ENCODE data around the gene ONECUT2.
"Not testable (repeated sequence)": the region's sequence is repeated elsewhere in the genome, so short reads cannot be mapped to it uniquely, and the experiment has no call there.

GRCh38 chr18:57394749-57395148, 40.4 kb upstream of the ONECUT2 start:
- not testable (repeated sequence) for TF ChIP-seq CTCF (conservative IDR thresholded peaks at IDR 0.05; ENCODE audit: low read depth in 2 of 2); EZH2phosphoT487 (IDR thresholded peaks at IDR 0.05; ENCODE audit: unreplicated experiment); JUNB (IDR thresholded peaks at IDR 0.05; ENCODE audit: unreplicated experiment); ZNF331 (CRISPR knock-in tag; IDR thresholded peaks at IDR 0.05; ENCODE audit: low read depth); EZH2 (IDR thresholded peaks at IDR 0.05; ENCODE audit: low read depth, unreplicated experiment); POLR2AphosphoS5 (IDR thresholded peaks at IDR 0.05; ENCODE audit: low read depth); REST (IDR thresholded peaks at IDR 0.05; ENCODE audit: unreplicated experiment); ZNF462 (CRISPR knock-in tag; IDR thresholded peaks at IDR 0.05); CREB1 (CRISPR knock-in tag; IDR thresholded peaks at IDR 0.05; ENCODE audit: low read depth); ETS1 (IDR thresholded peaks at IDR 0.05); NANOG (IDR thresholded peaks at IDR 0.05; ENCODE audit: borderline replicate concordance)
